Nephron progenitor cell (in vitro differentiated cells): ENCODE results near the gene FOSB.

ENCODE experiments used
- DNase-seq: peaks from one replicate; pipeline ENCODE4 v3.0.0; 2021
- H3K27ac Mint-ChIP-seq: 2 replicates; pipeline ENCODE4 v1.8.0; 2021; ENCODE audit warnings: mild to moderate bottlenecking, moderate library complexity, mixed read lengths
- H3K27me3 Mint-ChIP-seq: 2 replicates; pipeline ENCODE4 v1.8.0; 2021; ENCODE audit warnings: mild to moderate bottlenecking, low read depth, mixed read lengths; ENCODE audit not compliant: poor library complexity
- H3K36me3 Mint-ChIP-seq: 2 replicates; pipeline ENCODE4 v1.8.0; 2021; ENCODE audit warnings: low read depth, mixed read lengths
- H3K4me1 Mint-ChIP-seq: 2 replicates; pipeline ENCODE4 v1.8.0; 2021; ENCODE audit warnings: mixed read lengths
- H3K4me3 Mint-ChIP-seq: 2 replicates; pipeline ENCODE4 v1.8.0; 2021; ENCODE audit warnings: mild to moderate bottlenecking, moderate library complexity, mixed read lengths
- H3K9me3 Mint-ChIP-seq: 2 replicates; pipeline ENCODE4 v1.8.0; 2021; ENCODE audit warnings: mild to moderate bottlenecking, moderate library complexity, mixed read lengths
- TF ChIP-seq, protein P1 (sequence below): fragments of 200-600 bp; sonication (generic); IDR thresholded peaks from 2 replicates; pipeline ENCODE4 v1.5.0; 2021; ENCODE audit warnings: antibody characterized with exemption

The FOSB gene

DNA sequence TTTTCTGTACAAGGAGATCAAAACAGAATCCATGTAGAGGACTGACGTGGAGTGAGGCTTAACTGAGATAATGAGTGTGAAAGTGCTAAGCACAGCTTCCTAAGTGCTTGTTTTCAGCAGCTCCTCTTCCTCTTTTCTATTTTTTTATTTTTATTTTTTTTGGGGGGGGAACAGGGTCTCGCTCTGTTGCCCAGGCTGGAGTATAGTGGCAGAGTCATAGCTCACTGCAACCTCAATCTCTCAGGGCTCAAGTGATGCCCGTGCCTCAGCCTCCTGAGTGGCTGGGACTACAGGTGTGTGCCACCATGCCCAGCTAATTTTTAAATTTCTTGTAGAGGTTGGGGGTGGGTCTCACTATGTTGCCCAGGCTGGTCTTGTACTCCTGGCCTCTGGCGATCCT lies 5.6 kb upstream of the FOSB start:
- DNase-seq, result no peak
- Mint-ChIP-seq H3K36me3 (no peaks in the 10 kb centered on the region), H3K27ac (no peak overlapping the region), H3K4me1 (peaks cover 18% of the 10 kb centered on the region), H3K4me3 (no peak overlapping the region), H3K27me3 (peaks cover 26% of the 10 kb centered on the region), H3K9me3 (no peaks in the 10 kb centered on the region)
- TF ChIP-seq, protein P1, sequence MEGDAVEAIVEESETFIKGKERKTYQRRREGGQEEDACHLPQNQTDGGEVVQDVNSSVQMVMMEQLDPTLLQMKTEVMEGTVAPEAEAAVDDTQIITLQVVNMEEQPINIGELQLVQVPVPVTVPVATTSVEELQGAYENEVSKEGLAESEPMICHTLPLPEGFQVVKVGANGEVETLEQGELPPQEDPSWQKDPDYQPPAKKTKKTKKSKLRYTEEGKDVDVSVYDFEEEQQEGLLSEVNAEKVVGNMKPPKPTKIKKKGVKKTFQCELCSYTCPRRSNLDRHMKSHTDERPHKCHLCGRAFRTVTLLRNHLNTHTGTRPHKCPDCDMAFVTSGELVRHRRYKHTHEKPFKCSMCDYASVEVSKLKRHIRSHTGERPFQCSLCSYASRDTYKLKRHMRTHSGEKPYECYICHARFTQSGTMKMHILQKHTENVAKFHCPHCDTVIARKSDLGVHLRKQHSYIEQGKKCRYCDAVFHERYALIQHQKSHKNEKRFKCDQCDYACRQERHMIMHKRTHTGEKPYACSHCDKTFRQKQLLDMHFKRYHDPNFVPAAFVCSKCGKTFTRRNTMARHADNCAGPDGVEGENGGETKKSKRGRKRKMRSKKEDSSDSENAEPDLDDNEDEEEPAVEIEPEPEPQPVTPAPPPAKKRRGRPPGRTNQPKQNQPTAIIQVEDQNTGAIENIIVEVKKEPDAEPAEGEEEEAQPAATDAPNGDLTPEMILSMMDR, result no peak

DNA sequence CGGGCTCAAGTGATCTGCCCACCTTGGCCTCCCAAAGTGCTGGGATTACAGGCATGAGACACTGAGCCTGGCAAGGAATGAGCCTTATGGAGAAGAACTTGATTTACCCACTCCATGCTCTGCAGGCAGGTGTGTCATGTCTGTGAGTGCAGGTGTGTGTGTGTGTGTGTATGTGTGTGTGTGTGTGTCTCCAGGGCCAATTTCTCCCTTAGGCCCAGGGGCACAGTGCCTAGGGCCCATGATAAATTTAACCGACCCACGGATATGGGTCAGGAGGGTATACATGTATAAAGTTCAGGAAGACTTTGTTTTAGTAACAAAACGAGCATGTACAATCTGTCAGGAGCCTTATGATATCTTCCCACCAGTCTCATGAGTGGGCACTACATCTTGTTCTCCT lies 4.6 kb upstream of the FOSB start:
- Mint-ChIP-seq H3K27me3 (peaks cover 33% of the 10 kb centered on the region), H3K4me3 (no peak overlapping the region), H3K27ac (no peak overlapping the region), H3K36me3 (no peaks in the 10 kb centered on the region), H3K4me1 (peaks cover 22% of the 10 kb centered on the region), H3K9me3 (no peaks in the 10 kb centered on the region)
- TF ChIP-seq, protein P1, result no peak
- no peak for DNase-seq

DNA sequence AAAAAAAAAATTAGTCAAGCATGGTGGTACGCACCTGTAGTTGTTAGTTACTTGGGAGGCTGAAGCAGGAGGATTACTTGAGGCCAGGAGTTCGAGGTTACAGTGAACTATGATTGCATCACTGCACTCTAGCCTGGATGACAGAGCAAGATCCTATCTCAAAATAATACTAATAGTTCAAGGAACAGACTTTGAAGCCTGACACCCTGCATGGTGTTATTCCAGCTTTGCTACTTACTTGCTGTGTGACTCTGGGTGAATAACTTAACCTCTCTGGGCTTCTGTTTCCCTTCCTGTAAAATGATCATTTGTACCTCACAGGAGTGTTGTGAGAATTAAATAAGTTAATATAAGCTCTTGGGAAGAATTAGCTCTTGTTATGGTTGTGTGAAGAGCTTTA lies 3.5 kb upstream of the FOSB start:
- DNase-seq, result no peak
- H3K27me3 Mint-ChIP-seq, result peaks cover 37% of the 10 kb centered on the region
- H3K4me1 Mint-ChIP-seq, result peaks cover 26% of the 10 kb centered on the region
- no peak overlapping the region for H3K27ac Mint-ChIP-seq
- TF ChIP-seq, protein P1, result no peak
- no peak overlapping the region for H3K4me3 Mint-ChIP-seq
- no peaks in the 10 kb centered on the region for H3K36me3 Mint-ChIP-seq
- H3K9me3 Mint-ChIP-seq, result no peaks in the 10 kb centered on the region

DNA sequence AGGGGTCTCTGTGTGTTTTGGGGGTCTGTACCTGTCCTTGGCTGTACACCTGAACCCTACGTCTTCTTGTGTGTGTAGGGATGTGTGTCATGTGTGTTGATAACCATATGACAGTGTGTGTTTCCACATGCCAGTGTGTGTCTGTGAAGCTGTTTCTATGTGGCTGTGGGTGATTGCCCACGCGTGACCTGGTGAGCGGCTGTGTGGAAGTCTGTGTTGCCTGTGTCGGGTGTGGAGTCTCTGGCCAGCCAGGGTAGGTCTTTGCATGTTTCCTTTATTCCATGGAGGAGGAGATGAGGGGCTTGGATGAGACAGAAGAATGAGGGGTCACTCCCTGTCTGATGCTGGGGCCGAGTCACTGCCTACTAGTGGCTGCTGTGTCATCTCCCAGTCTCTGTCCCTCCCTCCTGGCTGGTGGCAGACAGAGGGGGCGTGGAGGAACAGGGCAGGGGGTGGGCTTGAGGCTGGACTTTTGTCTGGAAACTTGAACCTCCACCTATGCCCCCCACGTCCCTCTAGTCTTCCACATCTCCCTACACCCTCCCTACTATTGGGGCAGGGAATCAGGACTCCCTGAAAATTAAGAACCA lies 2.8 kb upstream of the FOSB start:
- H3K9me3 Mint-ChIP-seq, result no peaks in the 10 kb centered on the region
- peak overlapping the region; percentile 39 for H3K27ac Mint-ChIP-seq
- H3K27me3 Mint-ChIP-seq, result peaks cover 43% of the 10 kb centered on the region
- H3K36me3 Mint-ChIP-seq, result no peaks in the 10 kb centered on the region
- peaks cover 32% of the 10 kb centered on the region for H3K4me1 Mint-ChIP-seq
- H3K4me3 Mint-ChIP-seq, result no peak overlapping the region
- TF ChIP-seq, protein P1, result no peak
- peak; percentile 43 for DNase-seq

DNA sequence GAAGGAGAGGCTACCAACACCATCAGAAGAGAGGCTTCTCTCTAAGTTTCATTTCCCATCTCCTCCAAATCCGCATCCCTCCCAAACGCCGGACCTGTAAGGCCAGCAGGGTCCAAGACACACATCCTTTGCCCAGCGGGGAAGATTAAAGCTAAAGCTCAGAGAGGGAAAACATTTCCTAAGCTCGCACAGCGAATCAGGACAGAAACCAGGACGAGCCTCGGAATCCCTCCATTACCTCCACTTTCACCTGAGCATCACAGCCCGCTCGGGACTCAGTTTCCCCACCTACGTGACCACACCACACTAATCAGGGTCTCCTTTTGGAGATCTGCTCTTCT lies 711 bp upstream of the FOSB start:
- Mint-ChIP-seq H3K4me3 (peak overlapping the region; percentile 81), H3K27ac (peak overlapping the region; percentile 72), H3K36me3 (no peaks in the 10 kb centered on the region), H3K27me3 (peaks cover 59% of the 10 kb centered on the region), H3K4me1 (peaks cover 42% of the 10 kb centered on the region), H3K9me3 (no peaks in the 10 kb centered on the region)
- DNase-seq, result no peak
- TF ChIP-seq, protein P1, result no peak

DNA sequence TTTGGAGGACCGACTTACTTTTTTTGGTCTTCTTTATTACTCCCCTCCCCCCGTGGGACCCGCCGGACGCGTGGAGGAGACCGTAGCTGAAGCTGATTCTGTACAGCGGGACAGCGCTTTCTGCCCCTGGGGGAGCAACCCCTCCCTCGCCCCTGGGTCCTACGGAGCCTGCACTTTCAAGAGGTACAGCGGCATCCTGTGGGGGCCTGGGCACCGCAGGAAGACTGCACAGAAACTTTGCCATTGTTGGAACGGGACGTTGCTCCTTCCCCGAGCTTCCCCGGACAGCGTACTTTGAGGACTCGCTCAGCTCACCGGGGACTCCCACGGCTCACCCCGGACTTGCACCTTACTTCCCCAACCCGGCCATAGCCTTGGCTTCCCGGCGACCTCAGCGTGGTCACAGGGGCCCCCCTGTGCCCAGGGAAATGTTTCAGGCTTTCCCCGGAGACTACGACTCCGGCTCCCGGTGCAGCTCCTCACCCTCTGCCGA lies 409 bp downstream of the FOSB start:
- peak; percentile 49 for DNase-seq
- TF ChIP-seq, protein P1, result no peak
- Mint-ChIP-seq H3K36me3 (no peaks in the 10 kb centered on the region), H3K4me1 (peaks cover 52% of the 10 kb centered on the region), H3K27ac (peak overlapping the region; percentile 99), H3K27me3 (peaks cover 70% of the 10 kb centered on the region), H3K4me3 (peak overlapping the region; percentile 87), H3K9me3 (no peaks in the 10 kb centered on the region)
